HG02623 (cell line): ENCODE measurements around the gene DAZAP1.
"Not testable (repeated sequence)": the region's sequence is repeated elsewhere in the genome, so short reads cannot be mapped to it uniquely, and the experiment has no call there.

Experiments
- ATAC-seq: cut with Tn5 transposase; IDR thresholded peaks from one replicate; pipeline ENCODE4 v1.9.1; 2021; ENCODE audit warnings: moderate library complexity; ENCODE audit not compliant: unreplicated experiment

DAZAP1 gene

DNA sequence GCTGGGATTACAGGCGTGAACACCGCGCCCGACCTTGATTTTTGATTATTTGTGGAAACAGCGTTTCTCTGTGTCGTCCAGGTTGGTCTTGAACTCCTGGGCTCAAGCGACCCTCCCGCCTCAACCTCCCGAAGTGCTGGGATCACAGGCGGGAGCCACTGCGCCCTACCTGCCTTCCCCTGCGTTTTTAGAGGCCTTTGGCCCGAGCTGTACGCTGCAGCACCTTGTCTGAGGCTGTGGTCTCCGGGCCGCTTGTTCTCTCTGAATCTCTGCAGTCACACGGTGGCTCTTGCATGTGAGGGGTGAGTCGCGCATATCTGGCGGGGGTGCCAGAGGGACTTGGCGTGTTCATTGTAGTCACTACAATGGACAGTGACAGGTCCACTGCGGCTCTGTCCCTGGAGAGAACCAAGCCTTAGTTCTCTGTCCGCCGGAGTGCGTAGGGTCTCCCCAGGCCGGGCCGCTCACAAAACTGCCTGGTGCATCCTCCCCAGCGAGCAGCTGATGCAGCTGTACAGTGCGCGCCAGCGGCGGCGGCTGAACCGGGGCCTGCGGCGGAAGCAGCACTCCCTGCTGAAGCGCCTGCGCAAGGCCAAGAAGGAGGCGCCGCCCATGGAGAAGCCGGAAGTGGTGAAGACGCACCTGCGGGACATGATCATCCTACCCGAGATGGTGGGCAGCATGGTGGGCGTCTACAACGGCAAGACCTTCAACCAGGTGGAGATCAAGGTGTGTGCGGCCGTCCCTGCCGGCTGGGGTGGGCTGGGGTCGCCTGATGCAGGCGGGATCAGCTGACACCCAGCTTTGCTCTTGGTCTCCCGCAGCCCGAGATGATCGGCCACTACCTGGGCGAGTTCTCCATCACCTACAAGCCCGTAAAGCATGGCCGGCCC, 32.4 kb downstream of the DAZAP1 start:
- not testable (repeated sequence) for ATAC-seq

- ATAC-seq = no peak
Measured at GRCh38 chr19:1440418-1440801, 33.0 kb downstream of the DAZAP1 start.

DNA sequence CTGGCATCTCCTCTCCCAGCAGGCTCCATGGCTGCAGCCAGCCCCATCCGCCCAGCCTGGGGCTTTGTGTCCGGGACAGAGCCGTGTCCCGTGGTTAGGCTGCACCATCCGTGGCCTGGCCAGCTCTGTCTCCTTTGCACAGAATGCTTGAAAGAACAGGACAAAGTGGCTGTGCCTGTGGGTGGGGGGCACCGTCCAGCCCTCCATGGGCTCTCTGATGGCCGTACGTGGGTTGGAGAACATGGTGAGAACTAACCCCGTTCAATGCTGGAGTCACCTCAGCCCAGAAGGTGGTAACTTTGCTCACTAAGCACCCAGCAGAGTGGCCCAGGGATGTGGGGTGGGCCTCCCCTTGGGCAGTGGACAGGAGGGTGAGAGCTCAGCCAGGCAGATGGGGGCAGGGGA, 33.6 kb downstream of the DAZAP1 start:
- ATAC-seq = no peak

DNA sequence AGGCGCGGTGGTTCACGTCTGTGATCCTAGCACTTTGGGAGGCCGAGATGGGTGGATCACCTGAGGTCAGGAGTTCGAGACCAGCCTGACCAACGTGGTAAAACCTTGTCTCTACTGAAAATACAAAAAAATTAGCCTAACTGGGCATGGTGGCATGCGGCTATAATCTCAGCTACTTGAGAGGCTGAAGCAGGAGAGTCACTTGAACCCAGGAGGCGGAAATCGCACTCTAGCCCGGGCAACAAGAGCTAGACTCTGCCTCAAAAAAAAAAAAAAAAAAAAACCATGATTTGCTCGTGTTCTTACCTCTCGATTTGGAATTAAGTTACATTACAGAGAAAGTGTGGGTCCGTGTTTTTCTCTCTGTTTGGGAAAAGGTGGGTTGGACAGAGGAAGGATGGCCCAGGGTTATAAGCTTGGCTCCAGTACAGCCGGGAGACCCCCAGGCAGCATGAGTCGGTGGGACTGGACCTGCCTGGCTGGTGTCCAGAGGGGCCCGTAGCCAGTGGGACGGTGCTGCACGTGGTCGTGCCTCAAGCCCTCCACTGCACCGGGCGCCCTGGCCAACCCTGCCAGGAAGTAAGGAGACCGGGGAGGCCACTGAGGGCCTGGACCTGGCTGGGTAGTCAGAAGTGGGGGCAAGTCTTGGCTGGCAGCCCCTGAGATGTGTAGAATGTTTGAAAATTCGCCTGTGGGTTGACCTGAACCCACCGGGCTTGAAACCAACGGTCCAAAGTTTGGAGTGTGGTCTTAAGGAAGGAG, 34.5 kb downstream of the DAZAP1 start:
- no peak for ATAC-seq

- no peak for ATAC-seq
Measured at GRCh38 chr19:1445185-1445931, 38.0 kb downstream of the DAZAP1 start.

GRCh38 chr19:1445932-1446712, 38.7 kb downstream of the DAZAP1 start:
- no peak for ATAC-seq

DNA sequence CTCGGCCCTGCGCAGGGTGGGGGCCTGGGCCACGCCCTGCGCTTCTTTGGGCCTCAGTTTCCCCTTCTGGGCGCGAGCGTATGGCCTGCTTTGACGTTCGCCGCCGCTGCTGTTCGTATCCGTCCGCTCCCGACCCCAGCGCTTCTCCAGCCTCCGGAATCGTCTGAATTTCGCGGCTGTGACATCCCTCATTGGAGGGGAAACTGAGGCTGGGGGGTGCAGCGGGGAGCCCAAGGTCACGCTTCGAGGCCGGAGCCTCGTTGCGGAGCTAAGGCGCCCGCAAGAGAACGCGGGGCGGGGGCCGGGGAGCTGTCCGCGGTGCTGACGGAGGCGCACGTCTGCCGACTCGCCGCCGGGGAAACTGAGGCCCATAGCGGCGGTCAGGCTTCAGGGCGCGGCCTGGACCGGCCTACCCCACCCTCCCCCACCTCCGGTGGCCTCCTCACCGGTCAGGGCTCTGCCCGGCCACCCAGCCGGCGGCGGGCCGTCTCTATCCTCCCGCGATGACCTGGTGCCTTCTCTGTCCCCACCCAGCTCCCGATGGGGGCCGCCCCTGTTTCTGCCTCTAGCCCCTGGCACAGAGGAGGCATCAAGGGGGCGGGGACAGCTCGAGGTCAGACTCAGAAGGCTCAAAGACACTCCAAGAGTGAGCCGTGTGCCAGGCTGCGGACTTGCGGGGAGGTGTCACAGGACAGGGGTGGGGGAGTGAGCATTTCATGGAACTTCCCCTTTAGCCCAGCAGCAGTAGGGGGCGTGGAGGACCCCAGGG, 39.5 kb downstream of the DAZAP1 start:
- no peak for ATAC-seq

- ATAC-seq = no peak
Measured at GRCh38 chr19:1447504-1447903, 40.1 kb downstream of the DAZAP1 start.

GRCh38 chr19:1447944-1448343, 40.6 kb downstream of the DAZAP1 start:
- no peak for ATAC-seq

GRCh38 chr19:1449467-1450442, 42.4 kb downstream of the DAZAP1 start, which contains the start of gene APC2:
APC2 (plus strand) TSS chr19:1450121; CDS start chr19:1453002, 2,881 bp downstream.
- no peak for ATAC-seq

DNA sequence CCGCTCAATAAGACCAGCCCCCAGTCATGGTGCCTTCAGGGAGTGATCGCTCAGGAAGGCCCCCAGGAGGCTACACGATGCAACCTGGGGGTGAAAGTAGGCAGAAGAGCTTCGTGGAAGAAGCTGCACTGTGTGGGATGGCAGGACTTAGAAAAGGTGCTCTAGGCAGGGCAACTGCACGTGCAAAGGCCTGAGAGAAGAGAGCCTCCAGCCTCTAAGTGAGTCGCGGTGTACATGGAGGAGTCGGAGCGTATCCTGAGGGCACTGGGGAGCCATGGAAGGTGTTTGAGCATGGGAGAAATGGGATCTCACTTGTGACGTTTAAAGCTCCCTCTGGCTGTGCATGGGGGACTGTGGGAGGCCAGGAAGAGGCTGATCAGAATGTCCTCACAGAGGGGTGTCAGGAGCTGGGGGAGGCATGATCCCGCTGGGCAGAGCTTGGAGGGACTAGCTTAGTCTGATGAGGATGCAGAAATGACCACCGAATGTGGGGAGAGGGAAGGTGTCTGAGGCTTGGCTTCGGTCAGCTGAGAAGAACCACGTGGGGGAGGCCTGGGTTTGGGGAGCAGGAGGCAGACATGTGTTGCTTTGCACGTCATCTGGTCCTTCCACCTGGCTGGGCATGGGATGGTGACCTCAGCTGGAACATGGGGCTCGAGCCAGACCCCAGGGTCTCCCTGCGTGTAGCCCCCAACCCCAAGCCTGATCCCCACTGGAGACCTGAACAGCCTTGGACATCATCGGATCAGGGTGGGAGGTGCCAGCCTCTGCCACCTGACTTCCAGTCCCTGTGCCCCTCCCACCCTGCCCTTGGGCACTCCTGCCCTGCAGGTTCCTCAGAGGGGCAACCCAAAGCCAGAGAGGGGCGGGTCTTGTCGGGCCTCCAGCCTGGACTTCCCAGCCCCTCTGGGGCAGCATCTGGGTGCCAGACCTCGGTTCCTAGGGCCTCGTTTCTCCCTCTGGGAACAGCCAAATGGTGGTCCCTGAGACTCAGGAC, 43.6 kb downstream of the DAZAP1 start:
- ATAC-seq = no peak

DNA sequence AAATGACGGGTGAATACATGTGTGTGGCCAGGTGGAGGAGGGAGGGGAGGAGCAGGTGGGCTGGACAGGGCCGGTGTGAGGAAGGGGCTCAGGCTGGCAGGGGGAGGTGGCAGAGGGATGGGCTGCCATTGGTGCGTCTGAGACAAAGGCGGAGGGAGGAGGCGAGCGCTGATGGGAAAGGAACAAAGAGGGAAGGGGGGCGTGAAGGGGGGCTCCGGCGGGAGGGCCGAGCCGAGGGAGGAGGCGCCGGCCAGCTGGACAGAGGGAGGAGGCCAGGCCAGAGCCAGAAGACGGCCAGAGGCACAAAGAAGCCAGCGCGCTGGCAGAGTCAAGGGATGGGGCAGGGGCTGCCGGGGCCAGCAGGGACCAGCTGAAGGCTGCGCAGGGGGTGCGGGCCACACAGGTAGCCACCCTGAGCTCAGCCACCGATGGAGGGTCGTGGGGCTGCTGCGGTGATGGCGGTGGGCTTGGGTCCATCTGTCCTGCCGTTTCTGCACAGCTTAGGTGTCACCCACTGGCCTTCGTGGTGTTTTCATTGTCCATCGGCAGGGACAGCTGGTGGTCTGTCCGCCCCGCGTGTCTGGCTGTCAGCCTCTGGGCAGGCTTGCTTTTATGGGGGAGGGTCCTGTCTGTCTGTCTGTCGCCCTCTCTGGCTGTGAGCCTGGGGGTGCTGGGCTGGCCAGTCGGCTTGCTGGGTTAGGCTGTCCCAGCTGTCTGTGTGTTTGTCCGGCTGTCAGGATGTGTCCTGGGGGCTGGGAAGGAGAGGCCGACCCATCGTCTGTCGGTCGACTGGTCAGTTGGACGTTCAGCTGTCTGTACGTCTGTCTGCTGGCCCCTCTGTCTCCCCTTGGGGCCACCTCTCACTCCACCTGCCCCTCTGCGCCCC, 44.8 kb downstream of the DAZAP1 start:
- no peak for ATAC-seq

DNA sequence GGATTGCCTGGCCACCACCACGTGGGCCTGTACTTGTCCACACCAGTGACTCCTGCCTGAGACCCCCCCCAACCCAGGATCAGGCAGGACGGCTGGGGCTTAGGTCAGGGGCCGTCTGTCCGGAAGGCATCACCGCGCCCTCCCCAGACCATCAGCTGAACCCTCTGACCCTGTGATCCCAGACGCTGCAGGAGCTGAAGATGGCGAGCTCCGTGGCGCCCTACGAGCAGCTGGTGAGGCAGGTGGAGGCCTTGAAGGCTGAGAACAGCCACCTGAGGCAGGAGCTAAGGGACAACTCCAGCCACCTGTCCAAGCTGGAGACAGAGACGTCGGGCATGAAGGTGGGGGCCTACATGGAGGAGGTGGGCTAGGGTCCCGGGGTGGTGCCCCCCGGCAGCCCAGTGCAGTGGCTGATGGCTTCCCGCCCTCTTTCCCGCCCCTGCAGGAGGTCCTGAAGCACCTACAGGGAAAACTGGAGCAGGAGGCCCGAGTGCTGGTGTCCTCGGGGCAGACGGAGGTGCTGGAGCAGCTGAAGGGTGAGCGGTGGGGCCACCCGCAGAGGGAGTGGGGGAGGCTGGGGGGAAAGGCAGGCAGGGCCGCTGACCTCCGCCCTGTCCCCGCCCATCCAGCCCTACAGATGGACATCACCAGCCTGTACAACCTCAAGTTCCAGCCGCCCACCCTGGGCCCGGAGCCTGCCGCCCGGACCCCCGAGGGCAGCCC, 45.6 kb downstream of the DAZAP1 start:
- no peak for ATAC-seq

DNA sequence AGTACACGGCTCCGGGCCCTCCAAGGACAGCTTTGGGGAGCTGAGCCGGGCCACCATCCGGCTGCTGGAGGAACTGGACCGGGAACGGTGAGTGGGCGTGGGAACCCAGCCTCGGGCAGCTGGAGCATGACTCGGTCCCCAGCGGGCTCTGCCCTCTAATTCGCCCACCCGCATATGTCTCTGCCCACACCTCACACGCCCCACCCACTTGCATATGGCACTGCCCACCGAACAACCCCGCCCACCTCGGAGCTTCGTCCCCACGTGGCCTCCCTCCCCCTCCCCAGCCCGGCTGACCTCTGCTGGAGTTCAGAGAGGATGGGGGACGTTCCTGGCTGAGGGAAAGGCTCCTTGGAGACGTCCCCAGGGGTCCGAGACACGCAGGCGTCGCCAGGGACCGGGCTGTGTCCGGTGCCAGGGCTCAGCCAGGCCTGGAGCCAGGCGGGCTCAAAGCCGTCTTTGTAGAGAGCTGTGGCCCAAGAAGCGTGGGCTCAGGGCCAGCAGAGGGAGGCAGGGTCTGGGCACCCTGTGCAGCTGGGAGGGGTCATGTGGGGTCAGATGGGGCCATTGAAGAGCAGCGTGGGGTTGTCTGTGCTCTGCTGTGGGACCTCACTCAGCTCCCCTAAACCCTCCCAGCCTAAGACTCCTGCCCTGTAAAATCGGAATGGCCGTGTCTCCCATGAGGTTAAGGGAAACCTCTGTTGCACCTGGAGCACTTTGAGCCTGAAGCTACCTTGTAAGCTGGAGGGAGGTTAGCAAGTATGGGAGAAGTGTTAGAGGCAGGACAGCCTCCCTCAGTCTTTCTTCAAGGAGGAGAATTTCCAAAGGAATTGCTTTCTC, 46.4 kb downstream of the DAZAP1 start:
- no peak for ATAC-seq

GRCh38 chr19:1455002-1455335, 47.6 kb downstream of the DAZAP1 start:
- no peak for ATAC-seq
